OCI-LY7 (cell line): ENCODE measurements around the gene AAK1. TPM values are rescaled to one million over a fixed set of nuclear protein-coding genes. Genes with fewer than 3 reads are reported as not detected.

Experiments used
- BruUV-seq: library from RNA; stranded (reverse); fragments of 400-500 nt; replicated peaks from 2 replicates; lab custom pipeline; 2021; lab: Mats Ljungman, UMichigan
- CTCF ChIA-PET: fragments of 300-600 bp; sonication (Branson Sonifier 250); formaldehyde crosslinking; loops from one replicate; lab custom pipeline; 2022; ENCODE audit warnings: antibody characterized with exemption; ENCODE audit not compliant: unreplicated experiment; lab: Charles Lee
- POLR2A ChIA-PET: fragments of 300-600 bp; sonication (Branson Sonifier 250); formaldehyde crosslinking; loops from one replicate; lab custom pipeline; 2022; ENCODE audit warnings: antibody characterized with exemption; lab: Charles Lee
- DNase-seq: peaks from one replicate; pipeline ENCODE4 v3.0.0-alpha.2; 2015; ENCODE audit warnings: low spot score
- H2AFZ ChIP-seq: fragments of 200-600 bp; sonication (generic), shearing (Covaris generic); 2 replicates; pipeline ENCODE4 v1.6.1; 2014; ENCODE audit warnings: mild to moderate bottlenecking, antibody characterized with exemption, low read length, moderate library complexity
- H3K27ac ChIP-seq: fragments of 200-600 bp; sonication (generic); 2 replicates; pipeline ENCODE4 v1.5.1; 2014; ENCODE audit warnings: mixed run types, low read depth, mild to moderate bottlenecking, moderate library complexity, low read length, inconsistent platforms; ENCODE audit not compliant: poor library complexity, severe bottlenecking
- H3K36me3 ChIP-seq: fragments of 200-600 bp; sonication (generic); 2 replicates; pipeline ENCODE4 v1.6.1; 2014; ENCODE audit warnings: mild to moderate bottlenecking, antibody characterized with exemption, low read length, moderate library complexity, mixed read lengths; ENCODE audit not compliant: insufficient read depth
- H3K4me1 ChIP-seq: fragments of 200-600 bp; sonication (generic); 2 replicates; pipeline ENCODE4 v1.5.1; 2014; ENCODE audit warnings: mild to moderate bottlenecking, low read length; ENCODE audit not compliant: insufficient read depth, poor library complexity, severe bottlenecking
- H3K4me2 ChIP-seq: fragments of 200-600 bp; sonication (generic); 2 replicates; pipeline ENCODE4 v1.6.1; 2014; ENCODE audit warnings: mild to moderate bottlenecking, low read length
- H3K4me3 ChIP-seq: fragments of 200-600 bp; sonication (generic); 2 replicates; pipeline ENCODE4 v1.5.1; 2014; ENCODE audit warnings: mild to moderate bottlenecking, low read depth, low read length; ENCODE audit not compliant: poor library complexity, severe bottlenecking
- H3K79me2 ChIP-seq: fragments of 200-600 bp; sonication (generic); 2 replicates; pipeline ENCODE4 v1.6.1; 2016; ENCODE audit warnings: low read depth, mild to moderate bottlenecking, low read length, moderate library complexity, mixed read lengths; ENCODE audit not compliant: insufficient read depth
- H3K9me2 ChIP-seq: fragments of 200-600 bp; sonication (generic); 2 replicates; pipeline ENCODE4 v1.6.1; 2016; ENCODE audit warnings: mild to moderate bottlenecking, low read length, mixed read lengths; ENCODE audit not compliant: insufficient read depth
- H3K9me3 ChIP-seq: fragments of 200-600 bp; sonication (generic); 2 replicates; pipeline ENCODE4 v1.6.1; 2014; ENCODE audit warnings: mild to moderate bottlenecking, mixed run types, low read length, mixed read lengths
- H4K20me1 ChIP-seq: fragments of 200-600 bp; sonication (generic); 2 replicates; pipeline ENCODE4 v1.6.1; 2014; ENCODE audit warnings: mild to moderate bottlenecking, antibody characterized with exemption, low read length, moderate library complexity, mixed read lengths; ENCODE audit not compliant: insufficient read depth
- EZH2phosphoT487 ChIP-seq: fragments of 200-600 bp; sonication (generic); IDR thresholded peaks from 2 replicates; pipeline ENCODE4 v1.6.1; 2018; ENCODE audit warnings: low read depth, borderline replicate concordance, mild to moderate bottlenecking, mixed run types, antibody characterized with exemption, low read length, moderate library complexity, mixed read lengths
- intact Hi-C: fragments of 100-400 bp; cut with micrococcal nuclease; formaldehyde crosslinking; loops from one replicate; pipeline ENCODE4 v1.10.0; 2022; ENCODE audit not compliant: unreplicated experiment
- total RNA-seq, 2 experiments: library from RNA; depleted of rRNA in 1 of 2; stranded (reverse); fragments of >200 nt in 1 of 2; shearing (Covaris generic) in 1 of 2; gene quantifications; 2 replicates each; pipeline ENCODE4 v1.2.3, GENCODE V29; 2014 to 2022
- TF ChIP-seq, protein P1 (sequence below): fragments of 200-600 bp; sonication (generic); conservative IDR thresholded peaks from 2 replicates; pipeline ENCODE4 v1.5.1; 2014; ENCODE audit warnings: mild to moderate bottlenecking, antibody characterized with exemption, low read length, moderate library complexity, mixed read lengths

AAK1 gene
- total RNA-seq, 2 experiments from 2014 or later = 8.3 to 8.5 TPM

DNA sequence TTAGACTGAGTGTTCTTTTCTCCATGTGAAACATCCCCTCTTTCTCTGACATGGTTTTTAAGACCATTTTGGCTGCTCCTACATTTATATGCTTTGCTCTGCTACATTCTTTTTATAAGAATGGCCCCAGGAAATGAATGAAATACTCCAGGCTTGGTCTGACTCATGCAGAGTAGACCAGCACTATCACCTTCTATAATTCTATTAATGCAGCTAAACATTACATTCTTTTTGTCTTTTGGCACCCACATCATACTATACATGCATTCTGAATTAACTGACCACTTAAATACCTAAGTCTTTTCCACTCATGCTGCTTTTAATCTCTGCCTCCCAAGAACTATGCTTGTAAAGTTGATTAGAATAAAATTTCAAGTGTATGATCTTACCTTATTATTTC lies 94.1 kb downstream of the AAK1 start:
- Histone ChIP-seq H3K27ac (no peak overlapping the region), H3K79me2 (no peaks in the 10 kb centered on the region), H3K36me3 (no peaks in the 10 kb centered on the region), H3K9me2 (no peaks in the 10 kb centered on the region), H4K20me1 (no peaks in the 10 kb centered on the region), H2AFZ (no peak overlapping the region), H3K4me1 (no peaks in the 10 kb centered on the region), H3K4me2 (no peak overlapping the region), H3K4me3 (no peak overlapping the region), H3K9me3 (no peaks in the 10 kb centered on the region)
- no peak for TF ChIP-seq EZH2phosphoT487
- TF ChIP-seq, protein P1, sequence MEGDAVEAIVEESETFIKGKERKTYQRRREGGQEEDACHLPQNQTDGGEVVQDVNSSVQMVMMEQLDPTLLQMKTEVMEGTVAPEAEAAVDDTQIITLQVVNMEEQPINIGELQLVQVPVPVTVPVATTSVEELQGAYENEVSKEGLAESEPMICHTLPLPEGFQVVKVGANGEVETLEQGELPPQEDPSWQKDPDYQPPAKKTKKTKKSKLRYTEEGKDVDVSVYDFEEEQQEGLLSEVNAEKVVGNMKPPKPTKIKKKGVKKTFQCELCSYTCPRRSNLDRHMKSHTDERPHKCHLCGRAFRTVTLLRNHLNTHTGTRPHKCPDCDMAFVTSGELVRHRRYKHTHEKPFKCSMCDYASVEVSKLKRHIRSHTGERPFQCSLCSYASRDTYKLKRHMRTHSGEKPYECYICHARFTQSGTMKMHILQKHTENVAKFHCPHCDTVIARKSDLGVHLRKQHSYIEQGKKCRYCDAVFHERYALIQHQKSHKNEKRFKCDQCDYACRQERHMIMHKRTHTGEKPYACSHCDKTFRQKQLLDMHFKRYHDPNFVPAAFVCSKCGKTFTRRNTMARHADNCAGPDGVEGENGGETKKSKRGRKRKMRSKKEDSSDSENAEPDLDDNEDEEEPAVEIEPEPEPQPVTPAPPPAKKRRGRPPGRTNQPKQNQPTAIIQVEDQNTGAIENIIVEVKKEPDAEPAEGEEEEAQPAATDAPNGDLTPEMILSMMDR = no peak
- no peak for DNase-seq
- no TSS peak for BruUV-seq
- POLR2A ChIA-PET = no interaction called here
- intact Hi-C loops = no loop called here
- CTCF ChIA-PET = no interaction called here

DNA sequence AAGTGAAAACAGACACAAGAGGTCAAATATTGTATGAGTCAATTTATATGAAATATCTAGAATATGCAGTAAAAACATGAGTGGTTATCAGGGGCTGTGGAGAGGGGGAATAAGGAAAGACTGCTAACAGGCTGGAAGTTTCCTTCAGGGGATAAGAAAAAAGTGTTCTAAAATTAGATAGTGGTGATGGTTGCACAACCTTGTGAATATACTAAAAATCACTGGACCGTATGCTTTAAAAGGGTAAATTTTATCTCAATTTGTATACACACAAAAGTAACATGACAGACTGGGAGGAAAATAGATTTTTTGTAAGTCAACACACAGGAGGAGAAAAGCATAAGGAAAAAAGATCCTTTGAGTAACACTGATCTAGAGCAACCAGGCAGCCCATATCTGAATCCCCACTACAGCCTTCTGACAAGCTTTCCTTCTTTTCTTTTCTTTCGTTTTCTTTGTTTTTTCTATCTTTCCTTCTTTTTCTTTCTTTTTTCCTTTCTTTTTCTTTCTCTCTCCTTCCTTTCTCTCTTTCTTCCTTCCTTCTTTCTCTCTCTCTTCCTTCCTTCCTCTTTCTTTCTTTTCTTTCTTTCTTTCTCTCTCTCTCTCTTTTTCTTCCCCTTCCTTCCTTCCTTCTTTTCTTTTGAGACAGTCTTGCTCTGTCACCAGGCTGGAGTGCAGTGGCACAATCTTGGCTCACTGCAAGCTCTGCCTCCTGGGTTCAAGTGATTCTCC lies 95.4 kb downstream of the AAK1 start:
- H2AFZ ChIP-seq = no peak overlapping the region
- H3K4me1 ChIP-seq = no peaks in the 10 kb centered on the region
- H3K36me3 ChIP-seq = no peaks in the 10 kb centered on the region
- CTCF ChIA-PET = no interaction called here
- DNase-seq = no peak
- no peaks in the 10 kb centered on the region for H4K20me1 ChIP-seq
- H3K4me2 ChIP-seq = no peak overlapping the region
- no peaks in the 10 kb centered on the region for H3K9me3 ChIP-seq
- no peaks in the 10 kb centered on the region for H3K79me2 ChIP-seq
- H3K27ac ChIP-seq = no peak overlapping the region
- intact Hi-C loops = no loop called here
- TF ChIP-seq, protein P1 = no peak
- no peak for TF ChIP-seq EZH2phosphoT487
- H3K4me3 ChIP-seq = no peak overlapping the region
- BruUV-seq = no TSS peak
- POLR2A ChIA-PET = interaction anchor here (0.6 kb wide), 1 partner anchor 1118 kb away, joined by 3 read pairs; no protein-coding TSS in a partner anchor
- no peaks in the 10 kb centered on the region for H3K9me2 ChIP-seq

DNA sequence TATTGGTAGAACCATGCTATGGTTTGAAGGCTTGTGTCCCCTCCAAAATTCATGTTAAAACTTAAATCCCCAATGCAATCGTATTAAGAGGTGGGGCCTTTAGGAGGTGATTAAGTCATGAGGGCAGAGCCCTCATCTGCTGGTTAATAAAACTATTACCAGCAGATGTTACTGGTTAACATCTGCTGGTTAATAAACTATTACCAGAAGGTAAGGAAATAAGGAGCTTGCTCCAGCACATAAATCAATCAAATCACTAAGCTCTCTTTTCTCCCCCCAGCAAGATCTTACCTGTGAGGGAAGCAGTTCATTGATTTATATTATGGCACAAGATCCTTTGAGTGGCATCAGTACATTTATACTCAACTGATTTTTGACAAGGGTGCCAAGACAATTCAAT lies 96.9 kb downstream of the AAK1 start:
- CTCF ChIA-PET = no interaction called here

More for the DNA sequence above, 96.9 kb downstream of the AAK1 start:
- Histone ChIP-seq H2AFZ (no peak overlapping the region), H3K9me2 (no peaks in the 10 kb centered on the region), H4K20me1 (no peaks in the 10 kb centered on the region), H3K9me3 (no peaks in the 10 kb centered on the region), H3K4me2 (no peak overlapping the region), H3K36me3 (no peaks in the 10 kb centered on the region), H3K4me3 (no peak overlapping the region), H3K79me2 (no peaks in the 10 kb centered on the region), H3K27ac (no peak overlapping the region), H3K4me1 (no peaks in the 10 kb centered on the region)
- no TSS peak for BruUV-seq
- intact Hi-C loops = no loop called here
- no peak for DNase-seq
- TF ChIP-seq EZH2phosphoT487 = no peak
- TF ChIP-seq, protein P1 = no peak
- POLR2A ChIA-PET = no interaction called here
